MCF 10A (cell line): ENCODE measurements around the gene GMDS. TPM values are rescaled to one million over a fixed set of nuclear protein-coding genes. Genes with fewer than 3 reads are reported as not detected.

Experiments used
- BruUV-seq: library from RNA; stranded (reverse); fragments of 400-500 nt; replicated peaks from 2 replicates; lab custom pipeline; 2021; lab: Mats Ljungman, UMichigan
- CTCF ChIA-PET: fragments of 300-600 bp; sonication (Branson Sonifier 250); formaldehyde crosslinking; extraction: SDS; loops from one replicate; lab custom pipeline; 2021; ENCODE audit warnings: antibody characterized with exemption, inconsistent platforms; lab: Yijun Ruan, JAX
- POLR2A ChIA-PET: fragments of 300-600, 350-650 bp; sonication (Branson Sonifier 250); formaldehyde crosslinking; extraction: SDS; loops from one replicate; lab custom pipeline; 2020; ENCODE audit warnings: antibody characterized with exemption, inconsistent platforms; lab: Yijun Ruan, JAX
- DNase-seq: peaks from one replicate; pipeline ENCODE4 v3.0.0-alpha.2; 2018; ENCODE audit not compliant: unreplicated experiment
- H3K27ac Mint-ChIP-seq: one replicate; pipeline ENCODE4 v1.8.0; 2022; ENCODE audit warnings: mild to moderate bottlenecking, low read depth, mixed read lengths; ENCODE audit not compliant: unreplicated experiment
- H3K27me3 Mint-ChIP-seq: one replicate; pipeline ENCODE4 v1.8.0; 2022; ENCODE audit warnings: mixed read lengths; ENCODE audit not compliant: insufficient read depth, unreplicated experiment
- H3K36me3 Mint-ChIP-seq: one replicate; pipeline ENCODE4 v1.8.0; 2022; ENCODE audit warnings: mild to moderate bottlenecking, moderate library complexity, mixed read lengths; ENCODE audit not compliant: insufficient read depth, unreplicated experiment
- H3K4me1 Mint-ChIP-seq: one replicate; pipeline ENCODE4 v1.8.0; 2022; ENCODE audit warnings: mixed read lengths; ENCODE audit not compliant: insufficient read depth, unreplicated experiment
- H3K4me3 Mint-ChIP-seq: one replicate; pipeline ENCODE4 v1.8.0; 2022; ENCODE audit warnings: mild to moderate bottlenecking, moderate library complexity, mixed read lengths; ENCODE audit not compliant: unreplicated experiment
- H3K9me3 Mint-ChIP-seq: one replicate; pipeline ENCODE4 v1.8.0; 2022; ENCODE audit warnings: mixed read lengths; ENCODE audit not compliant: unreplicated experiment
- CTCF ChIP-seq: fragments of 200-600 bp; IDR thresholded peaks from one replicate; pipeline ENCODE4 v1.8.0; 2022; ENCODE audit warnings: antibody characterized with exemption, mild to moderate bottlenecking; ENCODE audit not compliant: unreplicated experiment
- intact Hi-C: fragments of 100-400 bp; cut with micrococcal nuclease; formaldehyde crosslinking; loops from 2 replicates; pipeline ENCODE4 v1.14.1; 2022
- total RNA-seq: library from RNA; stranded (reverse); gene quantifications from 2 replicates; pipeline ENCODE4 v1.2.3, GENCODE V29; 2022

The GMDS gene
- total RNA-seq, 1 experiment from 2014 or later: 24.9 TPM

- Mint-ChIP-seq H3K9me3 (no peaks in the 10 kb centered on the region), H3K27me3 (no peaks in the 10 kb centered on the region), H3K4me1 (no peaks in the 10 kb centered on the region), H3K4me3 (no peak overlapping the region), H3K27ac (no peak overlapping the region), H3K36me3 (no peaks in the 10 kb centered on the region)
- intact Hi-C loops: no loop called here
- ChIA-PET CTCF (interaction anchor here (0.6 kb wide), 1 partner anchor 679 kb away, joined by 3 read pairs; no protein-coding TSS in a partner anchor), POLR2A (no interaction called here)
- no TSS peak for BruUV-seq
- DNase-seq: no peak
- no peak for TF ChIP-seq CTCF
Observed at GRCh38 chr6:1780251-1780867, 465.0 kb downstream of the GMDS start.

DNA sequence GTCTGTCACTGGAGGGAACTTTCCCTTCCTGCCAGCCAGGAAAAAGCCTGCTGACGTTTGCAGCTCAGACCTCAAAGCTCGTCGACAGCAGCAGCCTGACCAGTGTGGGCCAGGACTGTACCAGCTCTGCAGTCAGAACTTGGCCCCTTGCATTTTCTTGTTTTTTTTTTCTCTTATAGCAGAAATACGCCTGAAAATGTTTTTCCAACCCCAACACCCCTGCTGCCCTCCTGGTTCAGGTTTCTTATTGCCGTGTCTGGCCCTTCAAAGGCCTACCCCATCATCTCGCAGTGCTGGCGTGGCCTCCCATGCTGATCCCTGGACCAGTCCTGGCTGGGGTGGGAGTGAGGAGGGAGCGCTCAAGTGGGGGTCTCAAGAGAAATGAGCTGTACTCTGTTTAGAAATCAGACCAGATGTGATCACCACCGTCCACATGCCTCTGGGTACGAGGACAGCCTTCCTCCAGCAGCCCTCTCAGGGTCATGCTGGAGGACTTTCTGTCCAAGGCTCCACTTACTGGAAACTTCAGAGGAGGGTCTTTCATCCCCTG is 466.6 kb downstream of the GMDS start:
- TF ChIP-seq CTCF: no peak
- H3K27me3 Mint-ChIP-seq: no peaks in the 10 kb centered on the region
- CTCF ChIA-PET: no interaction called here

DNA sequence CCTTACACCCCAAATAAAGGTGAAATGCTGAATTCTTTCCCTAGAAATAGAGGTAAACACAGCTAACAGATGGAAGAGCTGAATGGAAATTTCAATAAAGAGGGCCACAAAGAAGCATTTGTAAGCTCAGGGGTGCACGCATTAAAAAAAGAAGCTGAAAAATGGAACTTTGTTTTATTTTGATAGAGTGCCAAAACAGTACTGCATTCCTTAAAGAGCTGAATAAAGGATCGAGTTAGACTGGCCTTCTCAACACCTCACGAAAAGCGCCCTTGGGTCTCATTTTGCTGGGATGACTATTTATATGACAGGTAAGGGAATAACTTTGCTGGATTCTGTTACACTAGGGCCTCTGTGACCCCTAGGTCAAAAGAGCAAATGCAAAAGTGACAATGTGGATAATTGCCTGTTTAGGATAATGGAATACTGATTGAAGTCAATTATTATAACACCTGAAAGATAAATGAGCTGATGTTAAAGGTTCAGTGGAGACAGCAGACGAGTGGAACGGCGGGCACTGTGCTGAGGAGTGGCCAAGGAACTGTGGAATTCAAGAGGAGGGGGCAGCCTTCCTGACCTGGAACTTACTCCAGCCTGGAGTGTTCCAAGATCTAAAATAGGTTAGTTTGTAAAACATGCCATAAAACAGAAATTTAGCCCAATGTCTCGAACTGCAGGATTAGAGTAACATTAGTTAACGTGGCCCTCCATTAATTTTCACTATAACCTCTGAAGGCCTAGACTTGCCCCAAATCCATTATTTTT is 467.3 kb downstream of the GMDS start:
- Mint-ChIP-seq H3K36me3 (no peaks in the 10 kb centered on the region), H3K27ac (no peak overlapping the region), H3K4me3 (no peak overlapping the region), H3K9me3 (no peaks in the 10 kb centered on the region), H3K4me1 (no peaks in the 10 kb centered on the region), H3K27me3 (no peaks in the 10 kb centered on the region)
- TF ChIP-seq CTCF: no peak
- POLR2A ChIA-PET: interaction anchor here (0.6 kb wide), 1 partner anchor 1929 kb away, joined by 3 read pairs; no protein-coding TSS in a partner anchor
- CTCF ChIA-PET: no interaction called here
- DNase-seq: no peak
- no TSS peak for BruUV-seq
- intact Hi-C loops: no loop called here

More for the DNA sequence above, 466.6 kb downstream of the GMDS start:
- BruUV-seq: no TSS peak
- Mint-ChIP-seq H3K4me3 (no peak overlapping the region), H3K9me3 (no peaks in the 10 kb centered on the region), H3K36me3 (no peaks in the 10 kb centered on the region), H3K27ac (no peak overlapping the region), H3K4me1 (no peaks in the 10 kb centered on the region)
- no peak for DNase-seq
- intact Hi-C loops: no loop called here
- POLR2A ChIA-PET: no interaction called here

GRCh38 chr6:1775441-1775840 is 470.0 kb downstream of the GMDS start:
- no peak overlapping the region for H3K27ac Mint-ChIP-seq
- H3K4me1 Mint-ChIP-seq: peaks cover 10% of the 10 kb centered on the region
- intact Hi-C loops: no loop called here
- H3K4me3 Mint-ChIP-seq: no peak overlapping the region
- CTCF ChIA-PET: no interaction called here
- TF ChIP-seq CTCF: no peak
- no peaks in the 10 kb centered on the region for H3K27me3 Mint-ChIP-seq
- DNase-seq: no peak
- BruUV-seq: no TSS peak
- H3K9me3 Mint-ChIP-seq: no peaks in the 10 kb centered on the region
- H3K36me3 Mint-ChIP-seq: peaks cover 2% of the 10 kb centered on the region
- POLR2A ChIA-PET: no interaction called here
